ENCODE data around the gene PDGFC.
"Not testable (repeated sequence)": the region's sequence is repeated elsewhere in the genome, so short reads cannot be mapped to it uniquely, and the experiment has no call there.

PDGFC gene

DNA sequence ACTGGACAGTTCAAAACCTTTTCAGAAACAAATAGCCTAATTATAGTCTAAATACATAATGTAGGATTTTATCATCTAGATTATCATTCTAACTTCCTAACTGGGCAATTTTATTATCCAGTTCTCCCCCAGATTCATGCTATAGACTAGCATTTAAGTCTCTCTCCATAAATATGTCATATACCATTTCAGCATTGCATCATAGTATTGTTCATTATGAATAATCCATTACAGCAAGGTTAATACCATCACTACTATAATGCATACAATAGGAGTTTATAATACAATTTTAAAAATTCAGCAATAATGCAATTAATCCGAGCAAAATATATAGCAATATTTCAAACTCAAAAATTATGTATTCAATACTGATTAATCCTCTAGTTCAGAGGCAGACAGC is 77.4 kb downstream of the PDGFC start:
- DNase-seq: no peak

DNA sequence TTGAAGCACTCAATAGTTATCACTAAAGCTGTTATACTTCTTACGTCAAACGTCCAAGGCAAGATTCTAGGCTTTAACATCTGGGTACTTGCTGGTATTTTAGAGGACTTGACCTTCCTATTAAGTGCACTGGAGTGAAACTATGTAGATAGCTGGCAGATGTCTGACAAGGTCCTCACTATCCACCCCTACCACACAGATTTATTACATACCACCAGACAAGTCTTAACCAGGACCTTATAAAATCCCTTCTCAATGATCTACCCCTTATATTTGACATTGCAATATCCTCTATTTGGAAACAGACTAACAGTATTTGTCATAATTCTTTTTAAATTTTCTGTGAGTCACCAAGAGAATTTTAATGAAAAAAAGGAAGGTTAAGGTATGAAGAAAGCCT is 78.8 kb downstream of the PDGFC start:
- DNase-seq: no peak

DNA sequence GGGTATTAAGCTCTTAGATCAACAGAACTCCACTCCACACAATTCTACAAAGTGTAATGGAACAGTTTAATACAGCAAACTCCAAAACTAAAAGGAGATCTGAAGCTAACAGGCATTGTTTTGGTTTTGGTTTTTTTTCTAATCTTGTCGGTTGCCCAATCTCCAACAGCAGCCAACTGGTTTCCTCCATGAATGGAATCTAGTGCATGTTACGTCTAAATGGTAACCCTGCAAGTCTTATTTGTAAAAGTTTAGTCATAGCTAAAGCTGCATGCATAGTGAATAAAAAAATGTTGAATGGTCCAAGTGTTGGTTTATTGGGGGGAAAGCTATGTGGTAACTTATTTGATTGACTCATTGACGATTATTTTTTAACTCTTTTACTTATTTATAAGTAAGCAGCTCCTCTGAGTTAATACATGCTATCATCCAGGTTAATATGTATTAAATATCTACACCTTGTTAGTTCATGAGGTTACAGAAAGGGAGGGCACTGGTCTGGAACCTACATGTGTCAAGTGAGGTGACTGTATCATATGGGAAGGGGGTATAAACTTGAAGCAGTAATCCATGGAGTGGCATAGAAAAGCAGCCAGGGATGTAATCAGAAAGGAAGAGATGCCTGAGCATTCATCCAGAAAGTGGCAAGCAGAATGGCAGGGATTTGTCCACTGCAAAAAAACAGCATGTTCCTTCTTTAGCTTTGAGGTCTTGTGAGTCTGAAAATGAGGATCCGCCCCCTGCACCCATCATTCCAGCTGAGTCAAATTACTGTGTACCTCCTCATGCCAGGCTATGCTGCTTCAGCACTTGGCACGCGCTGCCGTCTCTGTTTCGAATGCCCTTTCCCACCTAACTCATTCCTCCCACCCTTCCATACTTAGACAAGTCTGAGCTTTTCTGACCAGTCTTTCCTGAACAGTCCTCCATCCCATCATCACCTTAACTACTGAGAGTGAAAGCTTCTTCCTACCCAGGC is 81.7 kb downstream of the PDGFC start:
- no peak for DNase-seq

DNA sequence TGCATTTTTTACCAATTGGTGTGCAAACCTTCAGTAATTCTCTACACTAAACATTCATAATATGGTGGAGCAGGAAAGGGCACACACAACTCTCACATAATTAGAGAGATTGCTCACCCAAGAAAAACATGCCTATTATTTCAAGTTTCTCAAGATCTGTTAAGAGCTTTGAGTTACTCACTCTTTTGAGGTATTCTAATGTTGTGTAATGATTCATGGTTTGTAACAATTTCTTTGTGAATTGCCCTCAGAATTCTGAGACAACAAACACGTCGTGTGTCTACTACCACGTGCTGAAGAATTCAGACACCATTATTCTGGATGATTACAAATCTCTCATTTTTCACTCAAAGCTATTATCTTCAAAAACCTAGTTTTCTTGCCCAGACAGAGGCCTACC is 82.8 kb downstream of the PDGFC start:
- no peak for DNase-seq

DNA sequence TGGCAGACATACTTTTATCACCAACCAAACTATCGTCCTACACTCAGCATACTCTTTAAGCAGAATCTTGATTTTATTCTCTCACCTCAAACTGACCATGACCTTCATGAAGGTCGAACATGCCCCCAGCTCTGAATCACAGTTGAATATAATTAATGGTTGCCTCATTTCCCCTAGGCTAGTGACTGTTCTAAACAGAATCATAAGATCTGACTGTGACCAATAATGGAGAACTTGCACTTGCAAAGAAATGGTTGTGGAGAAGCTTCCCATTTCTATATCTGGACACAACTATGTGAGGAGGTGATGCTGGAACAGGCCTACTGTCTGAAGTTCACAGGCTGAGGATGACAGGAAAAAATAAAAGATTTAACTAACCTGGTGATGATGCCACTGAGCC is 85.1 kb downstream of the PDGFC start:
- no peak for DNase-seq

DNA sequence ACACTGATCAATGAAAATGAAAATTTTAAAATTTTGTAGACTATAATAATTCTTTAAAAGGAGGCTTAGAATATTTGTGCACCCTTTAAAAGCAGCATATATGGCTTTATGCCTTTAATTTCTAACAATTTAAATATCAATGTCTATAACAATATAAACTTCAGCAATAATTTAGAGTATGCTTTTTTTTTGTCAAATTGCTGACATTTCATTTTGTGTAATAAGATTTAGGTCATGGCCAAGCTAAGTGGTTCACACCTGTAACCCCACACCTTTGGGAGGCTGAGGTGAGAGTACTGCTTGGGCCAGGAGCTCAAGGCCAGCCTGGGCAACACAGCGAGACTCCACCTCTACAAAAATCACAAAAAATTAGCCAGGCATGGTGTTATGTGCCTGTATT is 86.2 kb downstream of the PDGFC start:
- DNase-seq: no peak

DNA sequence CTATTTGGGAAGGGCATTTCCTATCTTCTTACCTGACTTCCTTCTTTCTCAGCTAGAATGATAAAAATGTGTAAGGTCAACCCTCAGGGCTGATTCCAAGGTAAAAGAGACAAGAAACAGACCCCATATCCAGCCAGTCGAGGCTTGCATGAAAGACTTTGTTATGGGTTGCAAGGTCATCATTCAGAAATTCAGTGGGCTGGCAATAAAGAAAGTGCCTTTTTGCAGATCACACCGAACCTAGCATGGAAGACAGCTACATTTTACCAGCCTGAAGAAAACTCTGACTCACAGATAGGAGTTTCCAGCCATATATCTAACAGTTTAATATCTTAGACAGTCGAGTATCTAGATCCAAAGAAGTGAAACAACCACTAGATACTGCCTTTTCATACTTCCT is 87.4 kb downstream of the PDGFC start:
- DNase-seq: no peak

DNA sequence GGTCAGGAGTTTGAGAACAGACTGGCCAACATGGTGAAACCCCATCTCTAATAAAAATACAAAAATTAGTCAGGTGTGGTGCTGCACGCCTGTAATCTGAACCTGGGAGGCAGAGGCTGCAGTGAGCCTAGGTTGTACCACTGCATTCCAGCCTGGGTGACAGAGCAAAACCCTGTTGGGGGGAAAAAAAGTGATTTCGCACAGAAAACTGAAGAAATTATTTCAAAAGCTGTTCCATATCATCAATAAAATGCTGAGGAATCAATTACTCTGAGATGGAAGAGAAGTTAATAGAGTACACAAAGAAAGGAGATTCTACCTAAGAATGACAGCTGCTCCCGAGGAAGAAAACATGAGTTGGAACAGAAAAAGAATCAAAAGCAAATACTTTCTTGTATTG is 95.9 kb downstream of the PDGFC start:
- no peak for DNase-seq

DNA sequence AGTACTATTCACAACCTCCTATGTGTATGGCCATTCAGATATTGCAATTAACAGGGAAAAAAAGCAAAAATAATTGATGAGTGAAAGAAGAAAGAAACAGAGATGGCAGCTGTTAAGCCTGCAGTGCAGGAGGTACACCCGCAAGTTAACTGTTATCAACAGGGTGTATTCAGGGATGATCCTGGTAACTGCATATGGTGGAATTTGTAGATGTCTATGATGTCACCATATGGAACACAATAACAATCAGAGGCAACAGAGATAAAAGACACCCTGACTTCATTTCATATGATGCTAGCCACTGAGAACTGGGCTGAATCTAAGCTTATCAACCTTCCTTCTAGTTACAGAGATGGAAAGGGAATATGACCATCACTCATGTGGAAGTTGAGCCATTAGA is 96.5 kb downstream of the PDGFC start:
- DNase-seq: no peak

DNA sequence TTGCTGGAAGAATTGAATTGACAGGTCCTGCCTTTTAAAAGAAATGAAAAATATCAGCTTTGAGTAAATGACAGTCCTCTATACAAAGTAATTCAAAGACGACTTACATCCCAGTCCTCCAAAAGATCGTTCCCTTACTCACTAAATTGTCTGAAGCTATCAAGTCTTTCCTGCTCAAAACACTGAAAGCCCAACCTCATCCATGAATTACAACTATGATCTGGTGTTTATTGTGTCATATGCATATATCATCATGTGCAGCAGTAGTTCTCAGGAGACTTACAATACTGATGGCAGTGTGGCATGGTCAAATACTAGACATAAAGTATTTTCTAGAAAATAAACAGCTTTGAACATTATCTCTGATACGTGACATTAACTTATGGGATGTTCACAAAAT is 97.8 kb downstream of the PDGFC start:
- no peak for DNase-seq

DNA sequence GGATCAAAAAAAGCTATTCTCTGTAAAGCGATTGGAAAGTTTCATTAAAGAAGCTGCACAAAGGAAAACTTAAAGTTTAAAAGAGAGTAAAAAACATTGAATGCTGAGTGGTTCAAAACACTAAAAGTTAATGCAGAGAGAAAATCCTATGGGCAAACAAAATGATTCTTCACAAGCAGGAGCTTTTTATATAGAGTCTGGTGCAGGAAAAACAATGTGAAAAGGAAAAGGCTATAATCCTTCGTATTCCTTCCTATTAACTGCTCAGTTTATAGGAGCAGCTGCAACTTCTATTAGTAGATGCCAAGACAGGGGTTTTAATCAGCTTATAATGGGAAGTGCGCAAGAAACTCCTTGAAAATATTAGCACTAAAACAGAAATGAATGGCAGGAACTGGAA is 100.7 kb downstream of the PDGFC start:
- no peak for DNase-seq

DNA sequence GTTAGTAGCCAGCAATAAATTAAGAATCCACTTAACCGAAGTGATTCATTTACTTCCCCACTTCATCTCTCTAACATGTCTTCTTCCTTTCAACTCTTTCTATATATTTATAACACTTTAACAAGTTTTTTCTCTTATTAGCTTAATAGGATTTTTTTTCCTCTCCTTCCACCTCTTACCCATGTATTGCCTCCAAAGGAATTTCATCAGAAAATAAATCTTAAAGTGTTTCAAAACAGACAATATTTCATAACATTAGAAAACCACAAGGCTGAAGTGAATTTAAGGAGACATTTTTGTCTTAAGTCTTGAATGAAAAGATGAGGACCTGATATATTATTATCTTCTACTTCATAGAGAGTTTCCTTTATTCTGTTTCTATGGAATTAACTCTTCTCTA is 101.5 kb downstream of the PDGFC start:
- DNase-seq: no peak

DNA sequence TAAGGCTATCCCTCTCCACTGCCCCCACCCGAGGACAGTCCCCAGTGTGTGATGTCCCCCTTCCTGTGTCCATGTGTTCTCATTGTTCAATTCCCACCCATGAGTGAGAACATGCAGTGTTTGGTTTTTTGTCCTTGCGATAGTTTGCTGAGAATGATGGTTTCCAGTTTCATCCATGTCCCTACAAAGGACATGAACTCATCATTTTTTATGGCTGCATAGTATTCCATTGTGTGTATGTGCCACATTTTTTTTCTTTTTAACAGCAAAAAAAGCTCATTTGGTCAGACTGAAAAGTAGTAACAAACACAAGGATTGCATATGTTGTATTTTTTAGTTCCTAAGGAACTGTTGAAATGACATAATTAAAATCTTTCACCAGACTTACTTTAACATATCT is 105.5 kb downstream of the PDGFC start:
- not testable (repeated sequence) for DNase-seq

DNA sequence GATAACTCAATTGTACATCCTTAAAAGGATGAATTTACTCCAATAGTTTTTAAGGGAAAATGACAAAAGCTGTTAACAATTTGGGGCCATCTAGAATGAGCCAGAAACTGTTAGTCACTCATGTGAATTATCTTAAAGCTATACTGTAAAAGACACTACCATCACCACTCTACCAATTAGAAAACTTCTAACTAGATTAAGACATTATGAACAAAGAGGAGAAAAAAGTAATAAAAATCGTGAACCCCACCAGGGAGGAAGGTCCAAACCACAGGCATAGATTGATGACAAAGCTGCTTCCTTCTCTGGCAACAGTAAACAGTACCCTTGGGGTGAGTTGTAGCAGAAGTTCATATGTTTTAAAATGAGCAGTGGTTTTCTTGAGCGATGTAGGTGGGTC is 106.1 kb downstream of the PDGFC start:
- no peak for DNase-seq

DNA sequence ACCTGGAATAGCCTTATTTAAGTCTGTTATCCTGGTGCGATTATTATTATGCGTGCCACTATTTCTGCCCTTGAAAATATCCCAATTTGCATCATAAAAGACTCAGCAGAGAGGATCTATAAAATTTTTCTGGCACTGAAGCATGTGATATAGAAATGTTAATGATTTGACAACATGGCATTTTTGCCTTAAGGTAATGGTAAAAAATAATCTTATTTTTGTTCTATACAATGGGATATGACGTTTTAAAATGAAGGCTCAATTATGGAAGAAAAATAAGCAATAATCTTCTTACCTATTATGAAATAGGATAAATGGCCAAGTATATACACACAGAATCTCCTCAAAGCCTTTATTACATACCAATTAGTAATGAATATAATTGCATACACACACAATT is 113.5 kb downstream of the PDGFC start:
- DNase-seq: no peak

DNA sequence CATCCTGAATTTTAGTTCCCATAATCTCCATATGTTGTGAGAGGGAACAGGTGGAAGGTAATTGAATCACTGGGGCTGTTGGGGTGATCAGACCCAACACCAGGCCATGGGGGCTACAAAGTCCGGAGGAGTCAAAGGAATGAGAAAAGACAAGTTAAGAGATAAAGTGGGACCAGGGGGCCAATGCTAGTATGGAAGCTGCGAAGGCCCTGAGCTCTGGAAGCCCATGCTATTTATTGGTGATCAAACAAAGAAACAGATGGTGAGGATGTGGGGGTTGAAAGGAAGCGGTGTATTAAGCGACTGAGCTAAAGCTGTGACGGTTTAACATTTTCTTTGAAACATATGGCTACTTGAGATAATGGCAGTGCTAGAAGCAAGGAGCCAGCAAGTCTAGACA is 132.8 kb downstream of the PDGFC start:
- DNase-seq: no peak

DNA sequence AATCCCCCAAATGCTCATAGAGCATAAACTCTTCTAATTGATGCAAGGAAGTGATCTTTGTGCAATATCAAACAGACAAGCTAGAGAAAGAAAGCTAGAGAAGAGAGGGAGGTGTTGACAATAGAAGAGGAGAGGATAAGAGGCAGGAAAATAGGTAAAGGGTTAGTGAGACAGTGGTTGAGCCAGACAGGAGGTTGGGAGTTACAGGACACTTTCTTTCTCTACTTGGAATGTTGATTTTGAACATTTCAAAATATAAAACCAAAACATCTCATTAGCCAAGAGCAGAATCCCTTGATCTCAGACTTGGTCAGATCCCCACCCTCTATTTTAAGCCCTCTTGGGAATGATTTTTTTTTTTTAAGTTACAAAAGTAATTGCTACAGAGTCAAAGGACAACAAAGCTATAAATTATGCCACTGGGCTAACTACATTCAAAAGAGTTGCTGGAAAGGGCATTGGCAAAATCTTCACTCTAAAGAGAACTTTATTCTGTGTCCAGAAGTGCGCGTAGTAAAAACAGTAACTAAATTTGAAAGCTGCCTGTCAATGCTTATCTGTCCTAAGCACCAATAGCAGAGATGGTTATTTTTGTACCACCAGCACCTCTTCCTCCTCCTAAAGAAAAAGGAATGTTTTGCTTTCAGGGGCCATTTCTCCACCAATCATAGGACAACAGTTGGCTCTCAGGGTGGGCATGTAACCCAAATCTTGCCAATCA is 133.8 kb downstream of the PDGFC start:
- no peak for DNase-seq

DNA sequence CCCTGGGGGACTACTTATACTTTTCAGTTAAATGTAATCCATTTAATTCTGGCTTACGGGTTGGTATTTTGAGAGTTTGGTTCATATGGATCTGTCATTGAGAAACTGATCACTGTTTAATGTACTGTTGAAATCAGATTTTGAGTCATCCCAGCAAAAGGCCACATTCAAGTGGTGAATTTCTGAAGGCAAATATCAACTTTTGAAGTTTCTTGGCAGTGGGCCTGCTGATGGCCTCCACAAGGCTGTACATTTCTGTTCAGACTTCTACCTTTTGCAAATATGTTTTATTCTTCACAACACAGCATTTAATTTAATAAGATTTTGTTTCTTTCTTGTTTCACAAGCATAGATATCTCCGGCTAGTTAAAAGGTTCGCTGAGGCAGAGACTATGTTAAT is 138.7 kb downstream of the PDGFC start:
- DNase-seq: no peak

DNA sequence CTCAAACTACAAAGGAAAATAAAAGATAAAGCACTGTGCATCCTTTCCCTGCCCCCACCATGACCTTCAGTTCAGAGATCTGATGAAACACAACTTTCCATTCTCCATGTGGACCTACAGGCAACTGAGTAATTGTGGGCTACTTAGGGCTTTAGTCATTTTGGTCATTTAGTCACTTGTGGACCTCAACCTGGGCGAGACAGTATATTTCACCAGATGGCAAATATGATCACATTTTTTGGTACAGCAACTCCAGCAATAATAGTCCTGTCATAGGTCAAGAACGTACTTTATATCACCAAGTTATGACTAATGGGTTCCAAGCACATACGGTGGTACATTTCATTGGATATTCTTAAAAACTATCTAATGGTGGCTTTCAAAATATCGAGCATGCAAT is 141.2 kb downstream of the PDGFC start:
- DNase-seq: no peak

DNA sequence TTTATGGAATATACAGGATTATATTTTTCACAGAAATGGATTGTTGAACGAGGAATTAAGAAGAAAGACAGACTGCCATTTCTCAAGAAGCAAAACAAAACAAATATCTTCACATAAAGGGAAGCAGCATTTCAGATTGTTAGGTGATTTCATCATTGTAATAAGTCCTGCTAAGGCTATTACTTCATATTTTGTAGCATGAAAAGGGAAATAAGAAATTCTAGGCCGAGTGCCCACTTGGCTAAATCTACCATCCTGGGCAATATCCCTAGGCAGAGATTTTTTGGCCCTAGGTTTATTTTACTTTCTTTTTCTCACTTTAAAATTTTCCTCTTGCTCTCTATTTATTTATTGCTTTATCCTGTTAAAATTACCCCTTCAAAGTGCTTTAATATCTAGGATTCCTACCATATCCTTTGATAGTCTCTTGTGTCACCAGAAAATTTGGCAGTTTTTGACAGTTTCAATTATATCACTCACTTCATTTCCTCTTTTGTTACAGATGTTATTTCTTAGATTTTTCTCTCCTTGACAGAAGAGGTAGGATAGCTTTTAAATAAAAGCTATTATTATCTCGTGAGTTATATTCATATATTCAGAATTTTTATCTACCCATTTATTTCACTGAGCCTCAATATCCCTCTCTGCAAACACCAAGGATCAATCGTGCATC is 142.3 kb downstream of the PDGFC start:
- DNase-seq: no peak

DNA sequence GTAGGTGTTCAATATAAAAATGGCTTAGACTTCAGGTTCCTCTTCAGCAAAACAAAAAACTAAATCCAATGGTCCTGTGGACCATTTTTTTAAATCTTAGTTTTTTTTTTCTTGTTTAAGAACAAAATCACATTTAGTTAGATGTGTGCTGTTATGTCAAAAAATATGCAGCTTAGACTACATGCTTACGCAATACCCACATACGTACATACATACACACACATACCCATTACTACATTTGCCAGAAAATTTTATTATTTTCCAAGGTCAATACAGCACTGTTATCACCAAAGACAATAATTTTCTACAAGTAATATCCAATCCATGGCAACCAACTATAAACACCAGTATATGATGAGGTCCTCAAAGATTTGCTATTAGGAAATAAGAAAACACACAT is 144.1 kb downstream of the PDGFC start:
- DNase-seq: no peak

DNA sequence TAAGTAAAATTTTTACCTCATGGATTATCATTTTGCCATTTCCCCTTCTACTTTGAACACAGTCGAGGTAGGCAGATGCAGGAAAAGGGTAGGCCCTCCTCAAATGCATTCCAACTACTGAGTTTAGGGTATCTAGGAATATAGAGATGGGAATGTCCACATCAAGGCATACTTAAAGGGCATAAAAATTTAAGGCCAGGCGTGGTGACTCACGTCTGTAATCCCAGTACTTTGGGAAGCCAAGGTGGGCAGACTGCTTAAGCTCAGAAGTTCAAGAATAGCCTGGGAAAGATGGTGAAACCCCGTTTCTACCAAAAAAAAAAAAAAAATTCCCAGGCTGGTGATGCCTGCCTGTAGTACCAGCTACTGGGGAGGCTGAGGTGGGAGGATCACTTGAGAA is 146.5 kb downstream of the PDGFC start:
- no peak for DNase-seq

DNA sequence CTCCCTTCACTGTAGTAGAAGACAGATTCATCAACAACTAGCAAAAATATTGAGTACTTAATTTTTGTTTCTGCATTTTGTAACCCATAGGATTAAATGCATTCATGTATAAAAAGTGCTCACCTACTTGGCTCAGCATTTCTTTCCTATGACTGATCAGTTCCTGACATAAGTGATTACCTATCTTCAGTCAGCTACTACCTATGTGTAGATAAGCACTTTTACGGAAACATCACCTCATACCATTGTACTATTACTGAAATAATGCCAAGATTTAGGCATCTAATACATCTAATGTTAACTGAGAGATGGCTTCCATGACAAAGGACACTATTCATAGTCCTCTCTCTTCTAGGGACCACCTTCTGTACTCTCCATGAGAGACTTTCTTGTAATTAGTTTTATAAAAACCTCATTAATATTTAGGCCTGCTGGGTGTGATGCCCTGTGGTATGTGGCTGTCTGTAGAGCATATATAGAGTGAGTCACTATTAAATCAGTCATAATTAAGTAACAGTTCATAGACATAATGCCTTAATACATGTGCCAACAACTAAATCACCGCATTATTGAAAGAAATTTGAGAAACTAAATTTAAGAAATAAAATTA is 147.0 kb downstream of the PDGFC start:
- DNase-seq: no peak

Measured in activated CD8-positive, alpha-beta memory T cell treated with anti-CD3 and anti-CD28 coated beads, Interleukin-2, amount 50 U/mL, for 4 hours (primary cell).